K562 (cell line): ENCODE data around the gene ATP5PO. TPM values are rescaled to one million over a fixed set of nuclear protein-coding genes. Genes with fewer than 3 reads are reported as not detected.

Source experiments
- ATAC-seq: fragments of 200-7000 bp; cut with Tn5 transposase; 3 replicates; pipeline ENCODE4 v1.9.1; 2020; ENCODE audit warnings: moderate library complexity
- BruUV-seq: library from RNA; stranded (reverse); fragments of 400-500 nt; replicated peaks from 2 replicates; lab custom pipeline; 2021; lab: Mats Ljungman, UMichigan
- CTCF ChIA-PET: fragments of 300-600 bp; formaldehyde crosslinking; extraction: SDS; loops from one replicate; lab custom pipeline; 2021; ENCODE audit warnings: low intra/inter-chr PET ratio; lab: Yijun Ruan, JAX
- POLR2A ChIA-PET: fragments of 300-600, 350-650 bp; sonication (Branson Sonifier 250); formaldehyde crosslinking; extraction: SDS; loops from one replicate; lab custom pipeline; 2021; ENCODE audit warnings: antibody characterized with exemption, inconsistent platforms; lab: Yijun Ruan, JAX
- DNase-seq, 4 experiments: peaks; one replicate each; pipeline versions ENCODE4 v3.0.0 to v3.0.0-alpha.2; 2011 to 2018; ENCODE audit warnings: low spot score in 3 of 4, mixed read lengths in 3 of 4; ENCODE audit errors: extremely low read depth in 1 of 4
- FAIRE-seq: peaks from 2 replicates; lab custom pipeline; 2011; peaks lifted over from hg19 to GRCh38; lab: Jason Lieb, UNC
- H2AFZ ChIP-seq: 2 replicates; pipeline ENCODE4 v1.6.0; 2011; ENCODE audit warnings: low read depth, low read length, control low read depth, inconsistent platforms
- H3K27ac ChIP-seq: fragments of 200-600 bp; 3 replicates; pipeline ENCODE4 v1.8.0; 2011; ENCODE audit warnings: low read depth, mild to moderate bottlenecking, control low read depth, inconsistent platforms, low read length, moderate library complexity, mixed read lengths; ENCODE audit errors: extremely low read depth
- H3K27me3 ChIP-seq, 2 experiments: fragments of 300-600 bp in 1 of 2; 2 replicates in 1 of 2; 3 replicates in 1 of 2; pipeline versions ENCODE4 v1.6.0 to v1.8.0; 2011; ENCODE audit warnings: inconsistent platforms in 2 of 2, low read length in 2 of 2, mild to moderate bottlenecking in 1 of 2, mixed read lengths in 1 of 2, moderate library complexity in 1 of 2; ENCODE audit not compliant: control insufficient read depth in 2 of 2, insufficient read depth in 2 of 2
- H3K36me3 ChIP-seq: fragments of 300-600 bp; 3 replicates; pipeline ENCODE4 v1.8.0; 2011; ENCODE audit warnings: mild to moderate bottlenecking, low read length, inconsistent platforms; ENCODE audit not compliant: control insufficient read depth, insufficient read depth
- H3K4me1 ChIP-seq, 2 experiments: fragments of 200-600 bp in 1 of 2; replicated peaks in 1 of 2; 2 replicates in 1 of 2; 3 replicates in 1 of 2; pipeline versions ENCODE4 v1.5.1 to v1.8.0; 2011; ENCODE audit warnings: inconsistent platforms in 2 of 2, low read length in 2 of 2, mild to moderate bottlenecking in 1 of 2, mixed read lengths in 1 of 2, moderate library complexity in 1 of 2; ENCODE audit not compliant: control insufficient read depth in 2 of 2, insufficient read depth in 2 of 2
- H3K4me2 ChIP-seq: 2 replicates; pipeline ENCODE4 v1.6.1; 2011; ENCODE audit warnings: low read length, control low read depth, inconsistent platforms, mixed read lengths; ENCODE audit not compliant: insufficient read depth
- H3K4me3 ChIP-seq: fragments of 200-600 bp; sonication (generic), shearing (Covaris generic); 2 replicates; pipeline ENCODE4 v1.5.1; 2016; ENCODE audit warnings: control low read depth, inconsistent platforms
- H3K79me2 ChIP-seq: fragments of 200-600 bp; 3 replicates; pipeline ENCODE4 v1.8.0; 2011; ENCODE audit warnings: low read length, inconsistent platforms; ENCODE audit not compliant: control insufficient read depth, insufficient read depth
- H3K9ac ChIP-seq, 2 experiments: 2 replicates each; pipeline versions ENCODE4 v1.6.0 to v1.6.1; 2011; ENCODE audit warnings: low read depth in 2 of 2, low read length in 2 of 2, control low read depth in 1 of 2, inconsistent platforms in 1 of 2, mild to moderate bottlenecking in 1 of 2, mixed read lengths in 1 of 2; ENCODE audit not compliant: insufficient read depth in 1 of 2
- H3K9me1 ChIP-seq: one replicate; pipeline ENCODE4 v1.6.0; 2011; ENCODE audit warnings: inconsistent platforms, mild to moderate bottlenecking, low read length, moderate library complexity; ENCODE audit not compliant: control insufficient read depth, insufficient read depth
- H3K9me3 ChIP-seq: replicated peaks from 2 replicates; pipeline ENCODE4 v1.5.1; 2011; ENCODE audit warnings: low read depth, low read length, inconsistent platforms; ENCODE audit not compliant: control insufficient read depth, insufficient read depth
- H4K20me1 ChIP-seq: replicated peaks from 2 replicates; pipeline ENCODE4 v1.6.1; 2011; ENCODE audit warnings: low read length, inconsistent platforms, mixed read lengths; ENCODE audit not compliant: control insufficient read depth, insufficient read depth
- BMI1 ChIP-seq: fragments of 150-350 bp; IDR thresholded peaks from 2 replicates; pipeline ENCODE4 v1.6.1; 2014; ENCODE audit warnings: low read length
- CTBP1 ChIP-seq: fragments of 450-650 bp; IDR thresholded peaks from 2 replicates; pipeline ENCODE4 v1.6.1; 2016; ENCODE audit warnings: borderline replicate concordance
- DIDO1 ChIP-seq: fragments of 450-650 bp; IDR thresholded peaks from 2 replicates; pipeline ENCODE4 v1.6.1; 2016; ENCODE audit warnings: low read depth, missing biosample characterization, missing genetic modification characterization
- GTF2E2 ChIP-seq: fragments of 200-800 bp; sonication (Bioruptor generic); IDR thresholded peaks from 2 replicates; pipeline ENCODE4 v1.6.1; 2016; ENCODE audit warnings: missing genetic modification characterization, missing compliant biosample characterization
- KLF6 ChIP-seq: fragments of 250-450 bp; sonication (Bioruptor Pico); IDR thresholded peaks from 2 replicates; pipeline ENCODE4 v1.4.0; 2020; ENCODE audit warnings: mild to moderate bottlenecking, moderate library complexity, borderline replicate concordance
- NCOR1 ChIP-seq: fragments of 450-650 bp; IDR thresholded peaks from 2 replicates; pipeline ENCODE4 v1.6.1; 2016; ENCODE audit warnings: mild to moderate bottlenecking, moderate library complexity
- NELFE ChIP-seq: IDR thresholded peaks from 2 replicates; pipeline ENCODE4 v1.6.1; 2011; ENCODE audit warnings: mild to moderate bottlenecking; ENCODE audit not compliant: insufficient read depth, insufficient read length
- PYGO2 ChIP-seq: fragments of 450-650 bp; IDR thresholded peaks from 2 replicates; pipeline ENCODE4 v1.6.1; 2016; ENCODE audit warnings: mild to moderate bottlenecking, missing genetic modification characterization, moderate library complexity, missing compliant biosample characterization
- RBM14 ChIP-seq: fragments of 200-400 bp; formaldehyde crosslinking; IDR thresholded peaks from 2 replicates; pipeline ENCODE4 v1.6.1; 2018; ENCODE audit warnings: low read depth, mild to moderate bottlenecking, low read length, moderate library complexity, borderline replicate concordance; ENCODE audit not compliant: insufficient read depth
- STAG1 ChIP-seq: sonication (generic); formaldehyde crosslinking; IDR thresholded peaks from 2 replicates; pipeline ENCODE4 v1.5.0; 2020; ENCODE audit warnings: missing genetic modification reagents, borderline replicate concordance
- STAT5B ChIP-seq: fragments of 250-450 bp; sonication (Bioruptor Pico); IDR thresholded peaks from 2 replicates; pipeline ENCODE4 v1.8.0; 2021; ENCODE audit warnings: mild to moderate bottlenecking, inconsistent platforms
- TAF7 ChIP-seq: fragments of 450-650 bp; IDR thresholded peaks from 2 replicates; pipeline ENCODE4 v1.6.1; 2016; ENCODE audit warnings: missing genetic modification characterization, missing compliant biosample characterization
- ZFP30 ChIP-seq: fragments of 250-450 bp; sonication (Bioruptor Pico); IDR thresholded peaks from 2 replicates; pipeline ENCODE4 v1.8.0; 2022; ENCODE audit warnings: moderate library complexity, mild to moderate bottlenecking, inconsistent platforms, borderline replicate concordance
- ZNF23 ChIP-seq: fragments of 250-450 bp; sonication (Bioruptor Pico); IDR thresholded peaks from 2 replicates; pipeline ENCODE4 v1.4.0; 2020; ENCODE audit warnings: mild to moderate bottlenecking
- WGBS: fragments of 100-300 bp; shearing (Covaris generic); methylation state at CpG from one replicate; pipeline ENCODE4 v1.1.6; 2016; ENCODE audit warnings: low coverage, mixed read lengths; ENCODE audit not compliant: insufficient coverage; ENCODE audit errors: missing lambda C conversion rate; 5-methylcytosine and 5-hydroxymethylcytosine counted together
- in situ Hi-C: fragments of 300-500 bp; cut with MboI; formaldehyde crosslinking; loops from 4 replicates; pipeline ENCODE4 v1.15.0; 2018; ENCODE audit warnings: inconsistent platforms, mixed read lengths
- intact Hi-C: fragments of 100-400 bp; cut with micrococcal nuclease; formaldehyde crosslinking; loops from 2 replicates; pipeline ENCODE4 v1.14.2; 2022
- polyA plus RNA-seq, 8 experiments: library from polyadenylated mRNA; depleted of rRNA in 4 of 8; stranded (reverse) in 5 of 8; unstranded in 3 of 8; fragments of >200 nt; fragmentation: Nextera tagmentation in 2 of 8; fragmentation: Illumina TruSeq in 1 of 8; extraction: Ambion mirVana in 2 of 8; extraction: Trizol in 1 of 8; gene quantifications; 2 replicates each; pipeline versions ENCODE4 v1.2.1 to v1.2.3, GENCODE V29; 2011 to 2014; ENCODE audit warnings: inconsistent platforms in 1 of 8, missing spikeins in 1 of 8
- total RNA-seq, 7 experiments: library from RNA; depleted of rRNA in 6 of 7; stranded (reverse); fragments of >200 nt in 6 of 7; fragmentation: Illumina TruSeq in 2 of 7; extraction: Trizol in 2 of 7; gene quantifications; 2 replicates each; pipeline versions ENCODE4 v1.2.1 to v1.2.3, GENCODE V29; 2011 to 2021; ENCODE audit warnings: low replicate concordance in 1 of 7
- TF ChIP-seq, protein P1 (sequence below): fragments of 250-450 bp; sonication (Bioruptor Pico); IDR thresholded peaks from 2 replicates; pipeline ENCODE4 v1.8.0; 2022; ENCODE audit warnings: moderate library complexity, mild to moderate bottlenecking, inconsistent platforms
- TF ChIP-seq, protein P2 (sequence below): sonication (generic); formaldehyde crosslinking; IDR thresholded peaks from 2 replicates; pipeline ENCODE4 v1.8.1; 2023; ENCODE audit warnings: missing genetic modification reagents, mild to moderate bottlenecking, borderline replicate concordance

Gene ATP5PO
- total and polyA plus RNA-seq, 9 of the 15 experiments (the other 6 are each of a cell fraction or from before 2014, with no cell fraction given) = 367 to 2,722 (median 808) TPM

DNA sequence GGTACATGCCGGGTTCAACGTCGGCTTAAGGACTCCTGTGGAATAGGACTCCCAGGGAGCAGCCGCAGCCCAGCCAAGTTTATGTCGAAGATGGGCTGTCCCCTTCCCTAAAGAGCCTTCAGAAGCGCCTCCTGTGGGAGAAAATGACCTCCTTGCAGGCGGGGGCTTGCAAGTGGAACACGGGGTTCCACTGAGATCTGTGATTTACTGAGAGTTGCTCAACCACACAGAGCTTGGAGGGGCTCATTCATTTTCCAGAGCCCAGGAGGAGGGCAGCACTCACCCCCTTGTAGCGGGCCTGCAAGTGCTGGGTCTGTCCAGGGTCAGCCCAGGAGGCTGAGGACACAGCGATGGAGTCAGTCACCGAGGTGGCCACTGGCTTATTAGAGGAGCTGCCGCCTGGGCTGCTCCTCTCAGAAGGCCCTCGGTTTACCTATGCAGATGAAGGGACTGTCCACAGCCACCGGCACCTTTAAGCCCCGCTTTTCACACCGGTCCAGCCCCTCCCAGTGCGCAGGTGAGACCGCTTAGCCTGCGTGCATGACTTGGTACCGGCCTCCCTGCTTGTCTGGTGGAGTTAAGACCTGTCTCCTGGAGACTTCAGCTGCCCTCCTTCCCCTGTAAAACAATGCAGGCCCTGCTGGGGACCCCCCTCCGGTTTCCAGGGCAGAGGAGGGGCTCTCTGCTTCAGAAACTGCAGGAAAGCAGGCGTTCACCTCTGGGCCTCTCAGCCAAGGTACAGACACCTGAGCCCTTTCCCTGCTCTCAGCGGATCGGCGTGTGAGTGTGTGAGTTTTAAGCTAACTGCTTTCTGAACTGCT, 57.5 kb downstream of the ATP5PO start:
- Histone ChIP-seq H3K4me1 (peaks cover 0 to 7% of the 10 kb centered on the region in 2 experiments; a peak in 2 of 5 replicates), H3K9me1 (peaks cover 4% of the 10 kb centered on the region), H3K27me3 (peaks cover 65 to 90% of the 10 kb centered on the region in 2 experiments), H3K9ac (no peak overlapping the region), H3K79me2 (no peaks in the 10 kb centered on the region), H2AFZ (no peak overlapping the region), H3K36me3 (no peaks in the 10 kb centered on the region), H3K27ac (no peak overlapping the region), H3K9me3 (no peaks in the 10 kb centered on the region), H3K4me3 (no peak overlapping the region), H4K20me1 (peaks cover 5% of the 10 kb centered on the region), H3K4me2 (no peak overlapping the region)
- no TSS peak for BruUV-seq
- intact Hi-C loops (no loop called here), in situ Hi-C loops (no loop called here)
- no peak for TF ChIP-seq TAF7 (tag)
- no peak for TF ChIP-seq DIDO1 (tag)
- no peak for TF ChIP-seq ZFP30 (CRISPR knock-in tag)
- no peak for TF ChIP-seq PYGO2
- no peak for TF ChIP-seq KLF6 (CRISPR knock-in tag)
- TF ChIP-seq, protein P1, sequence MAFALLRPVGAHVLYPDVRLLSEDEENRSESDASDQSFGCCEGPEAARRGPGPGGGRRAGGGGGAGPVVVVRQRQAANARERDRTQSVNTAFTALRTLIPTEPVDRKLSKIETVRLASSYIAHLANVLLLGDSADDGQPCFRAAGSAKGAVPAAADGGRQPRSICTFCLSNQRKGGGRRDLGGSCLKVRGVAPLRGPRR = no peak
- no peak for TF ChIP-seq ZNF23 (CRISPR knock-in tag)
- TF ChIP-seq BMI1 = no peak
- TF ChIP-seq STAT5B (CRISPR knock-in tag) = no peak
- no peak for TF ChIP-seq GTF2E2
- no peak for TF ChIP-seq STAG1 (CRISPR knock-in tag)
- no peak for TF ChIP-seq NCOR1
- TF ChIP-seq NELFE = no peak
- no peak for TF ChIP-seq RBM14
- TF ChIP-seq CTBP1 = no peak
- TF ChIP-seq, protein P2, sequence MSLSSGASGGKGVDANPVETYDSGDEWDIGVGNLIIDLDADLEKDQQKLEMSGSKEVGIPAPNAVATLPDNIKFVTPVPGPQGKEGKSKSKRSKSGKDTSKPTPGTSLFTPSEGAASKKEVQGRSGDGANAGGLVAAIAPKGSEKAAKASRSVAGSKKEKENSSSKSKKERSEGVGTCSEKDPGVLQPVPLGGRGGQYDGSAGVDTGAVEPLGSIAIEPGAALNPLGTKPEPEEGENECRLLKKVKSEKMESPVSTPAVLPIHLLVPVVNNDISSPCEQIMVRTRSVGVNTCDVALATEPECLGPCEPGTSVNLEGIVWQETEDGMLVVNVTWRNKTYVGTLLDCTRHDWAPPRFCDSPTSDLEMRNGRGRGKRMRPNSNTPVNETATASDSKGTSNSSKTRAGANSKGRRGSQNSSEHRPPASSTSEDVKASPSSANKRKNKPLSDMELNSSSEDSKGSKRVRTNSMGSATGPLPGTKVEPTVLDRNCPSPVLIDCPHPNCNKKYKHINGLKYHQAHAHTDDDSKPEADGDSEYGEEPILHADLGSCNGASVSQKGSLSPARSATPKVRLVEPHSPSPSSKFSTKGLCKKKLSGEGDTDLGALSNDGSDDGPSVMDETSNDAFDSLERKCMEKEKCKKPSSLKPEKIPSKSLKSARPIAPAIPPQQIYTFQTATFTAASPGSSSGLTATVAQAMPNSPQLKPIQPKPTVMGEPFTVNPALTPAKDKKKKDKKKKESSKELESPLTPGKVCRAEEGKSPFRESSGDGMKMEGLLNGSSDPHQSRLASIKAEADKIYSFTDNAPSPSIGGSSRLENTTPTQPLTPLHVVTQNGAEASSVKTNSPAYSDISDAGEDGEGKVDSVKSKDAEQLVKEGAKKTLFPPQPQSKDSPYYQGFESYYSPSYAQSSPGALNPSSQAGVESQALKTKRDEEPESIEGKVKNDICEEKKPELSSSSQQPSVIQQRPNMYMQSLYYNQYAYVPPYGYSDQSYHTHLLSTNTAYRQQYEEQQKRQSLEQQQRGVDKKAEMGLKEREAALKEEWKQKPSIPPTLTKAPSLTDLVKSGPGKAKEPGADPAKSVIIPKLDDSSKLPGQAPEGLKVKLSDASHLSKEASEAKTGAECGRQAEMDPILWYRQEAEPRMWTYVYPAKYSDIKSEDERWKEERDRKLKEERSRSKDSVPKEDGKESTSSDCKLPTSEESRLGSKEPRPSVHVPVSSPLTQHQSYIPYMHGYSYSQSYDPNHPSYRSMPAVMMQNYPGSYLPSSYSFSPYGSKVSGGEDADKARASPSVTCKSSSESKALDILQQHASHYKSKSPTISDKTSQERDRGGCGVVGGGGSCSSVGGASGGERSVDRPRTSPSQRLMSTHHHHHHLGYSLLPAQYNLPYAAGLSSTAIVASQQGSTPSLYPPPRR = no peak
- 2% methylated on average over 25 of the region's 25 CpGs for WGBS
- DNase-seq (no peak), FAIRE-seq (no peak), ATAC-seq (no peak)
- ChIA-PET POLR2A (interaction anchor here (0.6 kb wide), 2 partner anchors 10 to 198 kb away, joined by 3 read pairs; no protein-coding TSS in a partner anchor), CTCF (no interaction called here)
